Endothelial cell of umbilical vein (primary cell): ENCODE results near the gene NFKB2. TPM values are rescaled to one million over a fixed set of nuclear protein-coding genes. Genes with fewer than 3 reads are reported as not detected.

Source experiments
- BruUV-seq: library from RNA; stranded (reverse); fragments of 400-500 nt; replicated peaks from 2 replicates; lab custom pipeline; 2021; lab: Mats Ljungman, UMichigan
- CTCF ChIA-PET: fragments of 300-600, 350-600 bp; sonication (Branson Sonifier 250); formaldehyde crosslinking; loops from one replicate; lab custom pipeline; 2021; ENCODE audit warnings: antibody characterized with exemption, inconsistent platforms; lab: Charles Lee
- POLR2A ChIA-PET: fragments of 300-600, 350-600 bp; sonication (Branson Sonifier 250); formaldehyde crosslinking; loops from one replicate; lab custom pipeline; 2021; ENCODE audit warnings: antibody characterized with exemption, inconsistent platforms; lab: Charles Lee
- DNase-seq: peaks from one replicate; pipeline ENCODE4 v3.0.0-alpha.2; 2011; ENCODE audit warnings: low read depth, low spot score
- FAIRE-seq: peaks from 2 replicates; lab custom pipeline; 2011; peaks lifted over from hg19 to GRCh38; lab: Jason Lieb, UNC
- H2AFZ ChIP-seq: 2 replicates; pipeline ENCODE4 v1.6.0; 2012; ENCODE audit warnings: low read depth, low read length, control low read depth, inconsistent platforms
- H3K27ac ChIP-seq: 2 replicates; pipeline ENCODE4 v1.5.1; 2011; ENCODE audit warnings: low read depth, mild to moderate bottlenecking, control low read depth, low read length, moderate library complexity; ENCODE audit not compliant: insufficient read depth
- H3K27me3 ChIP-seq, 2 experiments: 2 replicates each; pipeline versions ENCODE4 v1.6.0 to v1.6.1; 2011; ENCODE audit warnings: low read length in 2 of 2, mixed read lengths in 1 of 2; ENCODE audit not compliant: control insufficient read depth in 2 of 2, insufficient read depth in 2 of 2
- H3K36me3 ChIP-seq, 2 experiments: 2 replicates in 1 of 2; 3 replicates in 1 of 2; pipeline ENCODE4 v1.5.1; 2011; ENCODE audit warnings: low read length in 2 of 2, mild to moderate bottlenecking in 1 of 2, moderate library complexity in 1 of 2; ENCODE audit not compliant: control insufficient read depth in 2 of 2, insufficient read depth in 2 of 2; ENCODE audit errors: extremely low read depth in 1 of 2
- H3K4me1 ChIP-seq: 3 replicates; pipeline ENCODE4 v1.5.1; 2011; ENCODE audit warnings: mild to moderate bottlenecking, low read length; ENCODE audit not compliant: control insufficient read depth, insufficient read depth; ENCODE audit errors: extremely low read depth
- H3K4me2 ChIP-seq: 2 replicates; pipeline ENCODE4 v1.6.1; 2011; ENCODE audit warnings: low read length, control low read depth, mixed read lengths; ENCODE audit not compliant: insufficient read depth
- H3K4me3 ChIP-seq, 3 experiments: fragments of 200-600 bp in 1 of 3; sonication (generic), shearing (Covaris generic) in 1 of 3; replicated peaks in 1 of 3; 2 replicates each; pipeline ENCODE4 v1.5.1; 2011 to 2016; ENCODE audit warnings: control low read depth in 3 of 3, low read length in 3 of 3, mild to moderate bottlenecking in 2 of 3, inconsistent platforms in 1 of 3, low read depth in 1 of 3, moderate library complexity in 1 of 3; ENCODE audit not compliant: insufficient read depth in 1 of 3
- H3K79me2 ChIP-seq: 2 replicates; pipeline ENCODE4 v1.6.0; 2012; ENCODE audit warnings: low read length, inconsistent platforms; ENCODE audit not compliant: control insufficient read depth, insufficient read depth
- H3K9ac ChIP-seq: replicated peaks from 2 replicates; pipeline ENCODE3; 2011; ENCODE audit warnings: low read length, control low read depth; ENCODE audit not compliant: insufficient read depth; ENCODE audit errors: extremely low read depth
- H3K9me1 ChIP-seq: replicated peaks from 3 replicates; pipeline ENCODE4 v1.6.0; 2011; ENCODE audit warnings: mild to moderate bottlenecking, low read length; ENCODE audit not compliant: control insufficient read depth, insufficient read depth; ENCODE audit errors: extremely low read depth
- H3K9me3 ChIP-seq: replicated peaks from 2 replicates; pipeline ENCODE4 v1.5.1; 2012; ENCODE audit warnings: low read length, inconsistent platforms; ENCODE audit not compliant: control insufficient read depth, insufficient read depth
- H4K20me1 ChIP-seq: replicated peaks from 2 replicates; pipeline ENCODE3; 2011; ENCODE audit warnings: mild to moderate bottlenecking, low read length; ENCODE audit not compliant: control insufficient read depth, insufficient read depth; ENCODE audit errors: extremely low read depth
- FOS ChIP-seq: IDR thresholded peaks from 2 replicates; pipeline ENCODE4 v1.6.1; 2011; ENCODE audit warnings: mild to moderate bottlenecking, low read length, moderate library complexity, borderline replicate concordance; ENCODE audit not compliant: insufficient read depth
- GATA2 ChIP-seq: IDR thresholded peaks from 2 replicates; pipeline ENCODE4 v1.7.0; 2011; ENCODE audit warnings: low read depth, mild to moderate bottlenecking, moderate library complexity, mixed read lengths, low read length; ENCODE audit not compliant: insufficient read length, insufficient read depth
- JUN ChIP-seq: IDR thresholded peaks from 2 replicates; pipeline ENCODE4 v1.6.1; 2011; ENCODE audit warnings: borderline replicate concordance, low read depth; ENCODE audit not compliant: insufficient read length, insufficient read depth
- MYC ChIP-seq: IDR thresholded peaks from one replicate; pipeline ENCODE4 v1.6.1; 2011; ENCODE audit warnings: mild to moderate bottlenecking, low read depth, low read length
- POLR2A ChIP-seq: IDR thresholded peaks from 2 replicates; pipeline ENCODE4 v1.6.1; 2012; ENCODE audit warnings: low read depth, mild to moderate bottlenecking, control low read depth, low read length
- POLR2AphosphoS5 ChIP-seq: IDR thresholded peaks from 2 replicates; pipeline ENCODE4 v1.6.1; 2012; ENCODE audit warnings: low read depth, mild to moderate bottlenecking, control low read depth, low read length, moderate library complexity; ENCODE audit not compliant: insufficient read depth
- dilution Hi-C: fragments of 300-500 bp; cut with MboI; formaldehyde crosslinking; loops from one replicate; pipeline ENCODE4 v1.15.0; 2019; ENCODE audit warnings: low sequenced_read_pairs; ENCODE audit not compliant: extremely low pct_ligation_motif_present
- intact Hi-C: fragments of 100-400 bp; cut with micrococcal nuclease; formaldehyde crosslinking; loops from one replicate; pipeline ENCODE4 v1.10.0; 2022
- polyA plus RNA-seq, 4 experiments: library from polyadenylated mRNA; depleted of rRNA in 3 of 4; stranded (reverse) in 3 of 4; unstranded in 1 of 4; fragments of >200 nt; gene quantifications; 2 replicates each; pipeline versions ENCODE4 v1.2.1 to v1.2.3, GENCODE V29; 2011 to 2012; ENCODE audit warnings: missing spikeins in 1 of 4
- total RNA-seq: library from RNA; stranded (reverse); gene quantifications from 2 replicates; pipeline ENCODE4 v1.2.3, GENCODE V29; 2021
- TF ChIP-seq, protein P1 (sequence below), 2 donors: IDR thresholded peaks; 1 replicate in 1 of 2; 2 replicates in 1 of 2; pipeline ENCODE4 v1.5.1; 2011; ENCODE audit warnings: low read length in 2 of 2, mild to moderate bottlenecking in 2 of 2, moderate library complexity in 2 of 2, control low read depth in 1 of 2, inconsistent platforms in 1 of 2, low read depth in 1 of 2; ENCODE audit not compliant: insufficient read depth in 1 of 2; ENCODE audit errors: extremely low read depth in 1 of 2
- TF ChIP-seq, protein P2 (sequence below): IDR thresholded peaks from 2 replicates; pipeline ENCODE4 v1.6.1; 2011; ENCODE audit not compliant: insufficient read depth, insufficient read length

The NFKB2 gene
- total and polyA plus RNA-seq, 2 donors (not counting 3 experiments of a cell fraction or from before 2014, with no cell fraction given): 21.0 to 25.6 TPM

DNA sequence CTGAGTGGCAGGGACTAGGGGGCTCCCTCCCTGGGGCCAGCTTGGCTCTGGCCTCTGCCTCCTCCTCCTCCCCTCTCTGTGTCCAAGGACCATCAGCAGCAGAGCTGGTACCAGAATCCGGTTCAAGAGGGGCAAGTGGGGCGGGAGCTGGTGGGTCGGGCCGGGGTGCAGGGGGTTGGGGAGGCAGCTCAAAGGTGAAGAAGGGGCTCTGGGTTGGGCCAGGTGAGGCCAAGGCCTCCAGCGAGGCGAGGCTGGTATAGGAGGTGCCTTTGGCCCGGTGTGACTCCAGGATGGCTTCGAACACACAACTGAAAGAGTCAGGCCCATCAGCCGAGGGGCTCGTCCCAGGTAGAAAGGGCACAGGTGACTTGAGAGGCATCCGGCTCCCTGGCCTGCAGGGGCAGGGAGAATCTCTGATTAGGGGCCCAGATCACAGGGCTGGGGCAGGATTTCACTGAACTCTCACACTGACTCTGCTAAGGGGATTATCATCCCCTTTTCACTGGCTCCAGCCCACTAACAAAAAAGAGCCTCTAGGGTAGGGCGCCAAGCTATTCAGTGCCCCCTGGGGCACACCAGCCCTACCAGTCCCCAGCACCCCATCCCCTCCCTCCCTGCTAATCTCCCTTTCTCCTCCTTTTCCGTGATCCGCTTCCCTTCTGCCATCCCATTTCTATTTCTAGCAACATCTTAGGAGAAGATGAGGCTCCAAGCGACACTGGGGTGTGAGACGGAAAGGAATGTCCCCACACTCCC lies 18.5 kb downstream of the NFKB2 start:
- Histone ChIP-seq H2AFZ (no peak overlapping the region), H3K27me3 (peaks cover 30 to 45% of the 10 kb centered on the region in 2 experiments), H3K4me3 (no peak overlapping the region), H3K79me2 (no peaks in the 10 kb centered on the region), H3K4me2 (no peak overlapping the region), H3K9me3 (no peaks in the 10 kb centered on the region), H3K9me1 (no peaks in the 10 kb centered on the region), H3K4me1 (no peaks in the 10 kb centered on the region), H3K9ac (no peak overlapping the region), H3K36me3 (no peaks in the 10 kb centered on the region), H3K27ac (no peak overlapping the region), H4K20me1 (no peaks in the 10 kb centered on the region)
- ChIA-PET CTCF (interaction anchor here (0.7 to 2.4 kb wide), 6 partner anchors 8 to 245 kb away, joined by 3 to 8 read pairs (median 4); no protein-coding TSS in a partner anchor), POLR2A (no interaction called here)
- BruUV-seq: no TSS peak
- dilution Hi-C loops (no loop called here), intact Hi-C loops (no loop called here)
- TF ChIP-seq POLR2AphosphoS5 (no peak), JUN (no peak), FOS (no peak), GATA2 (no peak), POLR2A (no peak), MYC (no peak)
- TF ChIP-seq, protein P1, sequence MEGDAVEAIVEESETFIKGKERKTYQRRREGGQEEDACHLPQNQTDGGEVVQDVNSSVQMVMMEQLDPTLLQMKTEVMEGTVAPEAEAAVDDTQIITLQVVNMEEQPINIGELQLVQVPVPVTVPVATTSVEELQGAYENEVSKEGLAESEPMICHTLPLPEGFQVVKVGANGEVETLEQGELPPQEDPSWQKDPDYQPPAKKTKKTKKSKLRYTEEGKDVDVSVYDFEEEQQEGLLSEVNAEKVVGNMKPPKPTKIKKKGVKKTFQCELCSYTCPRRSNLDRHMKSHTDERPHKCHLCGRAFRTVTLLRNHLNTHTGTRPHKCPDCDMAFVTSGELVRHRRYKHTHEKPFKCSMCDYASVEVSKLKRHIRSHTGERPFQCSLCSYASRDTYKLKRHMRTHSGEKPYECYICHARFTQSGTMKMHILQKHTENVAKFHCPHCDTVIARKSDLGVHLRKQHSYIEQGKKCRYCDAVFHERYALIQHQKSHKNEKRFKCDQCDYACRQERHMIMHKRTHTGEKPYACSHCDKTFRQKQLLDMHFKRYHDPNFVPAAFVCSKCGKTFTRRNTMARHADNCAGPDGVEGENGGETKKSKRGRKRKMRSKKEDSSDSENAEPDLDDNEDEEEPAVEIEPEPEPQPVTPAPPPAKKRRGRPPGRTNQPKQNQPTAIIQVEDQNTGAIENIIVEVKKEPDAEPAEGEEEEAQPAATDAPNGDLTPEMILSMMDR (IDR thresholded peaks at IDR 0.05; ENCODE audit: extremely low read depth in 1 of 2, insufficient read depth in 1 of 2, low read depth in 1 of 2, low read length in 2 of 2): no peak
- TF ChIP-seq, protein P2, sequence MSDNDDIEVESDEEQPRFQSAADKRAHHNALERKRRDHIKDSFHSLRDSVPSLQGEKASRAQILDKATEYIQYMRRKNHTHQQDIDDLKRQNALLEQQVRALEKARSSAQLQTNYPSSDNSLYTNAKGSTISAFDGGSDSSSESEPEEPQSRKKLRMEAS: no peak
- no peak for FAIRE-seq
- DNase-seq: no peak
